Mammary epithelial cell (primary cell): ENCODE results near the gene MAN2A2.

Experiments used
- EZH2 ChIP-seq: IDR thresholded peaks from 2 replicates; pipeline ENCODE4 v1.6.1; 2012; ENCODE audit warnings: low read length, inconsistent platforms, borderline replicate concordance
- TF ChIP-seq, protein P1 (sequence below), 2 donors: IDR thresholded peaks in 1 of 2; conservative IDR thresholded peaks in 1 of 2; 2 replicates each; pipeline ENCODE4 v1.5.1; 2011 to 2012; ENCODE audit warnings: inconsistent platforms in 2 of 2, low read length in 2 of 2, mild to moderate bottlenecking in 2 of 2, control low read depth in 1 of 2, low read depth in 1 of 2; ENCODE audit not compliant: insufficient read depth in 1 of 2; ENCODE audit errors: extremely low read depth in 1 of 2

- TF ChIP-seq, protein P1, sequence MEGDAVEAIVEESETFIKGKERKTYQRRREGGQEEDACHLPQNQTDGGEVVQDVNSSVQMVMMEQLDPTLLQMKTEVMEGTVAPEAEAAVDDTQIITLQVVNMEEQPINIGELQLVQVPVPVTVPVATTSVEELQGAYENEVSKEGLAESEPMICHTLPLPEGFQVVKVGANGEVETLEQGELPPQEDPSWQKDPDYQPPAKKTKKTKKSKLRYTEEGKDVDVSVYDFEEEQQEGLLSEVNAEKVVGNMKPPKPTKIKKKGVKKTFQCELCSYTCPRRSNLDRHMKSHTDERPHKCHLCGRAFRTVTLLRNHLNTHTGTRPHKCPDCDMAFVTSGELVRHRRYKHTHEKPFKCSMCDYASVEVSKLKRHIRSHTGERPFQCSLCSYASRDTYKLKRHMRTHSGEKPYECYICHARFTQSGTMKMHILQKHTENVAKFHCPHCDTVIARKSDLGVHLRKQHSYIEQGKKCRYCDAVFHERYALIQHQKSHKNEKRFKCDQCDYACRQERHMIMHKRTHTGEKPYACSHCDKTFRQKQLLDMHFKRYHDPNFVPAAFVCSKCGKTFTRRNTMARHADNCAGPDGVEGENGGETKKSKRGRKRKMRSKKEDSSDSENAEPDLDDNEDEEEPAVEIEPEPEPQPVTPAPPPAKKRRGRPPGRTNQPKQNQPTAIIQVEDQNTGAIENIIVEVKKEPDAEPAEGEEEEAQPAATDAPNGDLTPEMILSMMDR (conservative IDR thresholded peaks at IDR 0.05 in 1 of 2, IDR thresholded peaks at IDR 0.05 in 1 of 2; ENCODE audit: extremely low read depth in 1 of 2, insufficient read depth in 1 of 2, low read depth in 1 of 2, low read length in 2 of 2): no peak
- TF ChIP-seq EZH2: no peak
Observed at GRCh38 chr15:90891346-90891949, 11.7 kb upstream of the MAN2A2 start.
